NCI-H2196 (cell line): ENCODE measurements around the gene GPD2.
A peak's percentile ranks its signal among the peaks of the same experiment; 100 is the strongest.

Source experiments
- DNase-seq: peaks from one replicate; lab custom pipeline; 2025; ENCODE audit not compliant: unreplicated experiment; lab: John Stamatoyannopoulos, UW

The GPD2 gene

DNA sequence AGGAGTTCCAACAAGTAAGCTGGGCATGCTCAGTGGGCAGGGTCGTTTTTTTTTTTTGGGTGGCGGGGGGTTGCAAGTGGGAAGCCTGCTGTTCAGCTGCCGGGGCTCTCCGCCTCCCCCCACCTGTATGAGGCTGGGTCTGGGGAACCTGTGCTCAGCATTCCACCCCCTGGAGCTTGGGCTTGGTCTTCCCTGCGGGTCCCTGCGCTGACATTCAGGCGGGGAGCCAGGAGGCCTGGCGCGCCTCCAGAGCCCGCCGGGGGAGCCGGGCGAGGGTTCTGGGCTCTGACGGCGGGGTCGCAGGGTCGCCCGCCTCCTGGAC lies 822 bp upstream of the GPD2 start:
- no peak for DNase-seq

DNA sequence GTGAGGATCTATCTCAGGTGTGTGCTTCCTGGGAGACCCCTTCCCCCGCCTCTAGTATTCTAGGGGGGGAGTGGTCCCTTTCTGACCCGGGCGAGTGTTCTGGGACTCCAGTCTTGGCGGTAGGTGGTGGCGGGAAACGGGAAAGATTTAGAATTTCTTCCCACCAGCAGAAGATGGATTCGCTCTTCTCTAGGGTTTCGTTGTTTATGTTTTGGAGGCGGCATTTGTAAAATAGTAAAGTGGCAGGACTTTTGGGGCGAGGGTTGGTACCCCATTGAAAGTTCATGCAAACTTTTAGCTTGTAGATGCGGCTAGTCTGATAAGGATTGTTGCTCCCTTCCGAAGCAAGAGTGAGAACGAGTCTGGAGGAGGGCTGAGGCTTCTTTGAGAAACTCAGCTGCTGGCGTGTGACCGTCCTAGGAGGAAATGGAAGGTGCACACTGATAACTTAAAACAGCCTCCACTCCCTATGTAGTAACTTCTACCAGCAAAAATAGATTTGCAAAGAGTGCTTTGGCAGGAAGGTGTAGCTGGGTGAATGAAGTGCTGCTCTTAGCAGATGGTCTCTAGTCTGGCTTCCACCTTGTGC lies 412 bp downstream of the GPD2 start:
- no peak for DNase-seq

DNA sequence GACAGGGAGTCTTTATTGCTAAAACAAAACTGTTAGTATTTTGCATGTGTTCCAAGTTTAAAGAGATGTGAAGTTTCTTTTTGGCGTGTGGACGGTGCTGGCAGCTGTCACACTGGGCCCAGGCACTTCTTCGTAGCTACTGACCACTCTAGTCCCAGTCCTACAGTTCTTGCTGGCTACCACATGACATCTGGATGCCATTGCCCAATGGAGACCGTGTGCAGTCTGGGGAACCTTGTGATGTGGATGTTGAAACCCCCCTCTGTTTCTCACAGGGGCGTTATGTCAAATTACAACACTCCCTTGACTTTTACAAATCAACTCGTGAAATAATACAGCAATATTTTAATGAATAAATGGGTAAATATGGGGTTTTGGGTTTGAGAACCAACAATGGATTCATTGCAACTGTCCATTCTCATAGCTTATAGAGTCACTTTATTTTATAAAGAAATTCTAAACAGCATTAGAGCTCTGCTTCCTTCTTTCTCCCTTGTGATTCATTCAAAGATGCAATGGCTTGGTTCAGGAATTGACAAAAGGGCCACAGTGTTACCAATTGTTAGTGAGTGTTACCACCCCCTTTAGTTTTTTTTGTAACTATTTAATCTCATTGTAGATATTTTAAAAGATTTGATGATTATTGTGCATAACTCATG lies 1.2 kb downstream of the GPD2 start:
- no peak for DNase-seq

DNA sequence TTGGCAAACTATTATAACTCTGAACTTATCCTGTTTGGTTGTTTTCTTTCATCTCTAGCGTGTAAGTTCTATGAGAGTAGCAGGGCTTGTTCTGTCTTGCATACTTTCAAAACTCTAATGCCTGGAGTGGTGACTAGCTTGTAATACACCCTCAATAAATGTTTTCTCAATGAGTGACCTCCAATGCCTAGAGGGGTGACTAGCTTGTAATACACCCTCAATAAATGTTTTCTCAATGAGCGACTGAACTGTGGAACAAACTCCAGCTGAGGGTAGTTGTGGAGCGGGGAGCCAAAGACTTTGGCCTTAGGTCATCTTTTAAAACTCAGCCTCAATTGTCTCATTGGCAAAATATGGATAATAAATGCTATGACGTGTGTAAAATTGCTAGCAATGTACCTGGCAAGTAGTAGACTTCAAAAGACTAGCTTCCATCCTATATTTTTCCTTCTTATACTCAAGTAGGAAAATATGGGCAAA lies 1.8 kb downstream of the GPD2 start:
- no peak for DNase-seq

DNA sequence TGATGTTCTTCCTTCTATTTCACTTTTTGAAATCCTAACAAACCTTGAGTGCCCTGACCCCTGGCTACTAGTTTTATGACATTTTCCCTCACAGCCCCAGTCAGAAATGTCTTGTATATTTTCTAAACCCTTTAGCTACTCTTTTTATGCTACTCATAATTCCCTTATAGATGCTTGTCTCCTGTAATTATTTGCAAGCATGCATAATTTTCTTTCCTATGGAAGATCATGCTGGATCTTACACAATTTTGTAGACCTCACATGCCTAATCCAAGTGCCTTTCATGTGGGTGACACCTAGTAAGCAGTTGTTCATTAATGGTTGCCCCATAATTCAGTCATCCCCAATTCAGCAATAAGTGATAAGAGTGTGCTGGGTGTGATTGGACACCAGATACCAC lies 6.9 kb downstream of the GPD2 start:
- DNase-seq, result no peak

DNA sequence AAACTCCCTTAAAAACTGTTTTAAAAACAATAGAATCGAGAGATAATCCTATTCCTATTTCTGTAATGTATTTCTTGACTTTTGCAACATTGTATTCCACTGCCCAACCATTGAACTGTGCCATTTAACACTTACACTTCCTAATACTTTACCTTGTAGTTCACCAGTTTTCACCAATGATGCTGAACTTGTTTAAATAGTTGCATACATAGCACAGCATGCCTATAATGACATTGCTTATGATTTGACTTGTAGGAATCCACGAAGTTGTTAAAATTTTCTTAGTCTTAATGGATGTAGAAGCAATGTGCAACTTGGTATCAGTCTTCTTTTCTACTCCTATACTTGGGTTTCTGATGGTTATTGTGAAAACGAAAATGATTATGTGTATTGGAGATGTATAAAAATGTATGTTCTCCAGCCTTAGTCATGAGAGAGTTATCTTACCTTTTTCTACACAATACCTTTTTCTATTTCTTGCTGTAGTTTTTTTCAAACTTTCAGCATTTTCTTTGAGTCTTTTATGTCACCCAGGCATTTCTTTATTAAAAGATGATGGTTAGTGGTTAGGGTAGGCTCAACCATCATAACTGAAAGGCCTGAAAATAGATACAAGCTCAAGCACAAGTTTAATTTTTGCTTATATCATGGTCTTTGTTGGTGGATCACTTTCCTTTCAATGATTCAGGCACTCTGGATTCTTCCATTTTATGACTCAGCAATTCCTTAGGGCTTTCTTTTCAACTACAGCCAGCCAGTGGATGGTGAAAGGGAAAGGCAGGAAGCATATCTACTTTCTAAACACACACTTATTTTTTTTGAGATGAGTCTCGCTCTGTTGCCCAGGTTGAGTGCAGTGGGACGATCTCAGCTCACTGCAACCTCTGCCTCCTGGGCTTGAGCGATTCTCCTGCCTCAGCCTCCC lies 9.4 kb downstream of the GPD2 start:
- DNase-seq, result no peak

DNA sequence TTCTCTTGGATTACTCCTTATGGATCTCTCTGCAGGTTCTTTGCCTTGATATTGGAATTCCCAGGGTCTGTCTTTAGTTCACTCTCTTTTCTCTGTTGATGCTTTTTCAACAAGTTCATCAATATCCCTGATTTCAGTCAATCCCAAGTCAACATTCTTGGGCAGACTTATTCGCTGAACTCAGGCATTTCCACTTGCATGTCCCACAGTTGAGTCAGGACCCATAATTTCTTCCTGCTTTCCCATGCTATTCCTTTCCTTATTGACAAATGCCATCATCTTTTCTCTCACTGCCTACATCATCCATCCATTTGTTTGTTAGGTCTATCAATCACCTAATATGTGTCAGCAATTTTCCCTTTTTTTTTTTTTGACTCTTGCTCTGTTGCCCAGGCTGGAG lies 11.6 kb downstream of the GPD2 start:
- DNase-seq, result no peak

DNA sequence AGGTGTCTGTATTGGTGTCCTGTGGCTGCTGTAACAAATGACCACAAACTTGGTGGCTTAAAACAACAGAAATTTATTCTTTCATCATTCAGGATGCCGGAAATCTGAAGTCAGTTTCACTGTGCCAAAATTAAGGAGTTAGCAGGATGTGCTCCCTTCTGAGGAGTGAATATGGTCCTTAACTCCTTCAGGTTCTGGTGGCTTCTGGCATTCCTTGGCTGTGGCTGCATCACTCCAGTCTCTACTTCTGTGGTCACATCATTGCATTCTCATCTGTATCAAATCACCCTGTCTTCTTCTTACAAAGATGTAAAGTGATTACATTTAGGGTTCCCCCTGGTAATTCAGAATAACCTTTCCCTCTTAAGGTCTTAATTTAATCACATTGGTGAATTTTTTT lies 12.6 kb downstream of the GPD2 start:
- DNase-seq, result no peak

DNA sequence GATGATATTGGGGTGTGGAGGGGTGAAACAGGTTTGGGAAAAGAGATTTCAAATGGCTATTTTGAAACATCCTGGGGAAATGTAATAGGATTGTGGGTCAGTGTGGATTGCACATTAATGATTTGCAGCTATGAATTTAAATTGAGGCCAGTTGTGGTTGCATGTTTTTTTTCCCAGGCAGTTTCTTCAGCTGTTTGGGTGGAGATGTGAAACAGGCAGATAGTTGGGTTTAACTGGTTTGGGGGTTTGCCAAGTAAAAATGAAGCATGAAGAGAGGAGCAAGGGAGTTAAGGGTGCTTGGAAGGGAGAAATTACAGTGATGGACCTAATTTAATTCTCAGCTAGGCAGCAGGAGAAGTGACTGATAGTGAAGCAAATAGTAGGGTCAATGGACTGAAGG lies 16.8 kb downstream of the GPD2 start:
- DNase-seq, result no peak

DNA sequence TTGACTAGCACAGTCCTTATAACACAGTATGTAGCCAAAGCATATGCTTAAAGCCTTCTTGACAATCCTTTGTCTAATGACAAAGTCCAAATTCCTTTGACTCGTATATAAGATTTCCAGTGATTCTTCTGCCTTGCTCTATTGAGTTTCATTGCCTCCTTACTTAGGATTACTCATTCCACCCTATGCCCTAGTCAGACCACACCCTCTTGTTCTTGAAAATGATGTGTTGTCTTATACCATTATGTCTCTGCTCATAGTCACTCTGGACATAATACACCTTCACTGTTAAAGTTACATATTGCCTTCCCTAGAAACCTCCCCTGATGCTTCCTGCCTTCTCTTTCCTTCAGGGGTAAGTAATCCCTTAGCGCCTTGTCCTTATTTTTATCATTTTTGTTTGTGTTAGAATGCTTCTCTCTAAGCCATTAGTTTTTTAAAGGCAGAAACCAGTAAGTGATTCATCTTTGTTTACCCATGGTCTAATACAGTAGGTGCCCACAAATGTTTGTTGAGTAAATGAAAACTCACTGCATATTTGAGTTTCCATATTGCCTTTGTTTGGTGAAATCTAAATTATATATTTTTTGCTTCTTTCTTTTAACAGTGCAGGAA lies 19.3 kb downstream of the GPD2 start:
- no peak for DNase-seq

DNA sequence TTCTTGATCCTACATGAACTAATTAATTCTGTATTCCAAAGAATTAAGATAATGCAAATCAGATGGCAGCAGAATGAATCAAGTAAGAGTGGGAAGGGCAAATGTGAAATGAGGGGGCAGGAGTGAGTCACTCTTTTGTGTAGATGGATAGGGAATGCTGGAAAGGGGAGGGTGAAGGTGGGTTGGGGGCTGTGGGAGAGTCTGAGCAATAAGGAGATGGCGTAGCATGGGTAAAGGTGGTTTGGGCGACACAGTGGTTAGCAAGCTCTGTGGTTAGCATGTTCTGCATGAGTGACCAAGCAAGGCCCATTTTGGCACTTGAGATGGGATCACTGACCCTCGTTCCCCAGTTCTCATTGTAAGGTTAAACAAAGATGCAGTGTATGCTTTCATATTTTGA lies 20.4 kb downstream of the GPD2 start:
- peak; percentile 15 for DNase-seq

DNA sequence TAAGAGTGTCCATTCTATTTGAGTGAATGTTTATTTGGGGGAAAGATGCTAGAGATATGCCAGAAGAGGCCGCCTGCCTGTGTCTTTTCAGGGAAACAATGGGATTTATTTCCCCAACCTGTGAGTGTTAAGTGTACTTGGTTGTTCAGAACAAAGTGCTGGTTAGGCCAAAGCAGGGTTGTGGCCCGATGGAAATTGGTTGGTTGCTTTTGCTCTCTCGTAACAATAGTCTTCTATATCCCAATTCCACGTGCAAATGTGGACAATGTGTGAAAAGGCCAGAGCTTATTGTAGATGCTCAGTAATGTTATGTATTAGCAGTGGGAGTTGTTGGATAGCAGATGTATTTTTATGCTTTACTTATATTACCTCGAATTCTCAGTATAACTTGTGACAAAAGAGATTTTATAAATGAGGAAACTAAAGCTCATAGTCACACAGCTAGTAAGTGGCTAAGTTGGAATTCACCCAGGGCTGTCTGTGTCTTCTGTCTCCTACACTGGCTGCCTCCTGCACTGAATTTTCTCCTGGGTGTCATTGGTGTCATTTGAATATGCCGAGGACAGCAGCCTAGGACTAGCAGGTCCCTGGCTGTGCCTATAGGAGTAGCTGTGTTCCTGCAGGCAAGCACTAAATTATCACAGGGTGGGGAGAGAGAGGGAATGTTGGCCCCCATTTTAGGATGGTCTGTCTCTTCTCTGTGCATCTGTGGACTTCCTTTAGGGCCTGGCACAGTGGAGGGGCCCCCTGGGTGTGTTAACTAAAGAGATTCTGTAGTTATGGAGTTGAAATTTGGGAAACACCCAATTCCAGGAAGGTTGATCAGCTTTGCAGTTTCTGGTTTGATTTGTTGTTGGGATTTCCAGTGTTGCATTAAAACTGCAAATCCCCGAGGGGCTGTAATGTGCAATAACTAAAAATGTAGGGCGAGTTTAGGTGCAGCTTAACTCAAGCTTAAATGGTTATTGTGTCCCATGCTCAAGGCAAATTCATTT lies 21.6 kb downstream of the GPD2 start:
- no peak for DNase-seq

DNA sequence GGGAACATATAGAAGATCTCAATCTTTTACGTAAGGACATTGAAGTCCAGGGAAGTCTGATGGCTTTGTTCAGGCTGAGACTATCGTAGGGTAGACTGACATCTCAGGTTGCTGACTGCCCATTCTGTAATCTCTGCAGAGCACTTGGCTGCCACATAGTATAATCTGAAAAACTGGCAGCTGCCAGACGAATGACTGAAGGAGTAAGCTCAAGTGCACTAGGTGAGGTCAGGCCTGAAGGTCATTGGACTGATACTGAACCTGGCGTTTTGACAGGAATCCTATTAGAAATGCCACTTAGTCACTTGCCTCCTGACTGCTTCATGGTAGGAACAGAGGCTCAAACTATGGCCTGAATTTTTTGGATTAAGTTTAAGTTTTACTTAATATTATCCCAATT lies 23.5 kb downstream of the GPD2 start:
- no peak for DNase-seq

DNA sequence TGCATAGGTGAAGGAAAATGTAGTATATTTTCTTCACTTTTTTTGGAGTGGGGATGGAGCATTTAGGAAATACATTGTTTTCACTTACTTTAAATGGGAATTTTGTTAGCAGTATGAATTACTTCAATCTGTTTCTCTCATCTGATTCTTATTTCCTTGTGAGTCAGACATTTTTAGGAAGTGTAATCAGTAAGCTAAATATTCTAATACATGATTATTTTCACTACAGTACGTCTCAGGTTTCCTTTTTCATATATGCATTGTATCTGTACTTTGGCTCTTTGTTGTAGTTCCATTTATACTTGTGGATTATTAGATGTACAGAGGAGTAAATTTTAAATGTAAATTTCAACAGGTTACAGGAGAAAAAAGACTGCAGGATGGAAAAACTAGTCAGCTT lies 27.9 kb downstream of the GPD2 start:
- no peak for DNase-seq

DNA sequence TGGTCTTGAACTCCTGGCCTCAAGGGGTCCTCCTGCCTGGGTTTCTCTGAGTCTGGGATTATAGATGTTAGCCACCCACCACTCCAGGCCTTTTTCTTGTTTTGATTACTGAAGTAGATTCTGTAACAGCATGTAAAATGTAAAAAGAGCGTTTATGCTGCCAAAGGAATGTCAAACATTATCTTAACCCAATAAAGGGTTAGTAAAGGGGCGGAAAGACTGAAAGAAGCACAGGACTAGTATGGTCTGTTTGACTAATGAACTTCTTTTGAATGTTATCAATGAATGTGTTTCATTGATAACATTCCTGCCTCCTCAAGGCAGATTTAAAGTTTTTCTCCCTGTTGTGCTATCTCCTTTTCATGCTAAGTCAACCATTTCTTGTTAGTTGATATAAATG lies 29.4 kb downstream of the GPD2 start:
- no peak for DNase-seq

DNA sequence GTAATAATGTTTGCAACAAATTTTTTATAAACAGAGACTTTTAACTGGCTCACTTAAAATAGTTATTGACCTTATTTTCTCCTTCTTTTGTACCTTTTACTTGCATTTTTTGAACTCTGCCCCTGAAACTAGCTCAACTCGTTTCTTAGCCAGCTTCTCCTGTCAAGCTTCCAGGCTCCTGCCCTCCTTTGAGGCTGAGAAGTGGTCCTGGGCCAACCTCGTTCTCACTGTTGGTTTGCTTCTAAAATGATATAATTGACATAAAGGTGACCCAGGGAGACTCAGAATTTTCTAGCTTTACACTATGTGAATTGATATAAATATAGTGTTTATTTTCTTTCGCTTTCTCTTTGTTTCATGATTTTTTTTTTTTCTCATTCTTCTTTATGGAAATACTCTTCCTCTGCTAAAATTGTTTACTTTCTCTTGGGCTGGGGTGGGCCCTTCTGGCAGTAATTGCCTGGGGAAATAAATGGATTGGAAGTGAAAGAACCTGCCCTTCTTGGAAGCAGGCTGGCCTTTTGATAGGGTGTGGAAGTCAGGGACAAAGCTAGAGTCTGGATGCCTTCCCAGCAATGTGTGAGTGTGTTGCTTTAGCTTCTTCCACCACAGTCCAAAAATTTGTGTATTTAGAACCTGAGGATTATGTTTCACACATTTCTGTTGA lies 30.7 kb downstream of the GPD2 start:
- DNase-seq, result peak; percentile 36

DNA sequence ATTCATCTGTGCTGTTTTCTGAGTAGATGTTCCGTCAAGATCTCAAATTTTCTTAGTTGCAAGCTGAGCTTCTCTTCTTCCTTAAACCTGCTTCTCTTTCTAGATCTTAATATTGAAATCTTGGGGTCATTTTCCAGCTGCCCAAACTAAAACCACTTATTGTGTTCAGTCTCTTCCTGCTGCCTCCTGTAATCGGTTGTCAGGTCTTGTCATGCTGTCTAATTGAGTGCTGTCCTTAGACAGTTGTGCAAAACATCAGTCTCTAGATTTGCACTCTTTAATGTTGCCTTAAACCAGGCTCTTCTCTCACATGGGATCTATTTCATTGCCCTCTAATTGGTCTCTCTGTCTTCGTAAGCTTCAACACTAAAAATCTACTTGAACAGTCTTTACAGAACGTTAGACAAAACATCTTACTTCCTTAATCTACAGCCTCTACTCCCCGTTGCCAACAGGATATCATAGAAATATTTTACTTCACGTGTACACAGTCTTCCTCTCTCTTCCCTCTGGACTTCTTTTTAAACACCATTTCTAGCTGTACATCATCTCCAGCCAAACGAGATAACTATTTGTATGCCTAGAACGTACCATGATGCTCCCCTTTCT lies 34.9 kb downstream of the GPD2 start:
- no peak for DNase-seq

DNA sequence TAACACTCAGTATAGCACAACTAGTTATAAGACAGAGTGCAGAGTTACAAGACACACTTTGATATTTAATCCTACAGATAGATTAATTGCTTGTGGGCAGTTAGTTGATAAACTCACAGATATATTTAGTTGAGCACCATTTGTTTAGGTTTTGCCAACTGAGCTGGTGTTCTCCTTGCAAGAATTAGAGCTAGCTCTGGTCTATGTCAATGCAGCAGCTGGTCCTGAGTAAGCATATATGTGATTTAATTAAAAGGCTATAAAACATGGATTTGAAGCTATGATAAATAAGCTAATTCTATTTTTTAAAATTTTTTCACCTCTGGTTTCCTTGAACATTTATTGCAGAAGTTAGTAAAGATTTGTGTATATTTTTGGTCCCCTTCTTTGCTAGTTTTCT lies 35.6 kb downstream of the GPD2 start:
- no peak for DNase-seq

DNA sequence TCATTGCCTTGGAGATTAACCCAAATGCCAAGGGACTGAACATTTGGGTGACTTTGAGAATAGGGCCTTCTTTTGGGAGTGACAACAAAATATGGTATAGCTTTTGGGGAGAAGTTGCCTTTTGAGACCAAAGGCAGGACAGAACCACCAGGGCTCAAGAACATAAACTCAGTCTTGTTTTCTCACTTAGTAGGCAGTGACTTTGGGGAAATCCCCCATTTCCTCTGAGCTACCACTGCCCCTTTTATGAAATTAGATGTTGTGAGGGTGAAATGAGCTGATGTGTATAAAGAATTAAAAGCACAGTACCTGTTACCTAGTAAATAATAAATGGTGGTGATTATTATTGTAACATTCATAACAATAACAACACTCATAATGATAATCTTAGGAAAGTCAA lies 36.5 kb downstream of the GPD2 start:
- no peak for DNase-seq

DNA sequence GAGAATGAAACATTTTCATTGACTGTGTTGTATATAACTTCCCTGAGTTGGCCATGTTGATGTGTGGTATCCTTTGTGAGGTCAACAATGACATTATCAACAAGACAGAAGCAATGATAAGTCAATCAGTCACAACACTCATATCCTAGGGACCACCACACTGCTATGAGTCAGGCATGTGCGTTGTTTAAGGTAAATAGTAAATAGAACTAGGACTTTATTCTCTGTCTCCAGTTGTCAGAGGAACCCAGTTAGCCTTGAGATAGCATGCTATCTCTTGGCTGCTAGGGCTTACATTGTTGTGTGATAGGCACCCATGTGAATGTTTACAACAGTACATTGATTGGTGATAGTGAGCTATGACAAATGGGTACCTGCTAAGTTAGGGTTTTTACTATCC lies 37.3 kb downstream of the GPD2 start:
- no peak for DNase-seq
